ENCODE data around the gene MEMO1.

Gene MEMO1

GRCh38 chr2:31832363-31832762 is 178.4 kb downstream of the MEMO1 start:
- TF ChIP-seq, protein P1, sequence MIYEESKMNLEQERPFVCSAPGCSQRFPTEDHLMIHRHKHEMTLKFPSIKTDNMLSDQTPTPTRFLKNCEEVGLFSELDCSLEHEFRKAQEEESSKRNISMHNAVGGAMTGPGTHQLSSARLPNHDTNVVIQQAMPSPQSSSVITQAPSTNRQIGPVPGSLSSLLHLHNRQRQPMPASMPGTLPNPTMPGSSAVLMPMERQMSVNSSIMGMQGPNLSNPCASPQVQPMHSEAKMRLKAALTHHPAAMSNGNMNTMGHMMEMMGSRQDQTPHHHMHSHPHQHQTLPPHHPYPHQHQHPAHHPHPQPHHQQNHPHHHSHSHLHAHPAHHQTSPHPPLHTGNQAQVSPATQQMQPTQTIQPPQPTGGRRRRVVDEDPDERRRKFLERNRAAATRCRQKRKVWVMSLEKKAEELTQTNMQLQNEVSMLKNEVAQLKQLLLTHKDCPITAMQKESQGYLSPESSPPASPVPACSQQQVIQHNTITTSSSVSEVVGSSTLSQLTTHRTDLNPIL (CRISPR knock-in tag; IDR thresholded peaks at IDR 0.05; ENCODE audit: low read depth): no peak
- TF ChIP-seq ESRRG (CRISPR knock-in tag; IDR thresholded peaks at IDR 0.05) (no peak), ZNF8 (CRISPR knock-in tag; IDR thresholded peaks at IDR 0.05) (no peak), TCF4 (CRISPR knock-in tag; IDR thresholded peaks at IDR 0.05; ENCODE audit: borderline replicate concordance) (no peak), GLIS3 (CRISPR knock-in tag; IDR thresholded peaks at IDR 0.05) (no peak), ZNF70 (CRISPR knock-in tag; IDR thresholded peaks at IDR 0.05) (no peak)
- ATAC-seq: no peak

DNA sequence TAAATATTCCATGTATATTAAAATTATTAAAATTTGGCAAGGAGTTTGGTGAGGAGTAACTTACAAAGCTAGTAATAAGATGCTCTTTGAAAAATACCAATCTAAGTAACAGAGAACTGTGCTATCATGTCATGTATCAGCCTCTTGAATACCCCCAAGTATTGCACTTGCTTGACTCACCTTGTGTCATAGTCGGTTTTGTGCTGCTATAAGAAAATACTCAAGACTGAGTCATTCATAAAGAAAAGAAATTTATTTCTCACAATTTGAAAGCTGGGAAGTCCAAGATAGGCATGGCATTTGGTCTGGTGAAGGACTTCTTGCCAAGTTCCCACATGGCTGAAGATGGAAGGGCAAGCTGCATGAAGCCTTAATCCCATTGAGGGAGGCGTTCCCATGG is 179.2 kb downstream of the MEMO1 start:
- ATAC-seq: no peak
- TF ChIP-seq ISL1 (CRISPR knock-in tag; IDR thresholded peaks at IDR 0.05): no peak
- TF ChIP-seq, protein P2, sequence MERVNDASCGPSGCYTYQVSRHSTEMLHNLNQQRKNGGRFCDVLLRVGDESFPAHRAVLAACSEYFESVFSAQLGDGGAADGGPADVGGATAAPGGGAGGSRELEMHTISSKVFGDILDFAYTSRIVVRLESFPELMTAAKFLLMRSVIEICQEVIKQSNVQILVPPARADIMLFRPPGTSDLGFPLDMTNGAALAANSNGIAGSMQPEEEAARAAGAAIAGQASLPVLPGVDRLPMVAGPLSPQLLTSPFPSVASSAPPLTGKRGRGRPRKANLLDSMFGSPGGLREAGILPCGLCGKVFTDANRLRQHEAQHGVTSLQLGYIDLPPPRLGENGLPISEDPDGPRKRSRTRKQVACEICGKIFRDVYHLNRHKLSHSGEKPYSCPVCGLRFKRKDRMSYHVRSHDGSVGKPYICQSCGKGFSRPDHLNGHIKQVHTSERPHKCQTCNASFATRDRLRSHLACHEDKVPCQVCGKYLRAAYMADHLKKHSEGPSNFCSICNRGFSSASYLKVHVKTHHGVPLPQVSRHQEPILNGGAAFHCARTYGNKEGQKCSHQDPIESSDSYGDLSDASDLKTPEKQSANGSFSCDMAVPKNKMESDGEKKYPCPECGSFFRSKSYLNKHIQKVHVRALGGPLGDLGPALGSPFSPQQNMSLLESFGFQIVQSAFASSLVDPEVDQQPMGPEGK (CRISPR knock-in tag; IDR thresholded peaks at IDR 0.05; ENCODE audit: borderline replicate concordance): no peak
- no peak for TF ChIP-seq ZNF70 (CRISPR knock-in tag; IDR thresholded peaks at IDR 0.05)
- TF ChIP-seq ARNTL (CRISPR knock-in tag; IDR thresholded peaks at IDR 0.05; ENCODE audit: borderline replicate concordance, low read depth): no peak
- TF ChIP-seq PPARA (CRISPR knock-in tag; IDR thresholded peaks at IDR 0.05; ENCODE audit: borderline replicate concordance): no peak
- TF ChIP-seq ZNF8 (CRISPR knock-in tag; IDR thresholded peaks at IDR 0.05): no peak
- no peak for TF ChIP-seq CSDC2 (CRISPR knock-in tag; IDR thresholded peaks at IDR 0.05)
- TF ChIP-seq ZFP30 (CRISPR knock-in tag; IDR thresholded peaks at IDR 0.05): no peak
- TF ChIP-seq, protein P1 (CRISPR knock-in tag; IDR thresholded peaks at IDR 0.05; ENCODE audit: low read depth): no peak
- TF ChIP-seq, protein P3, sequence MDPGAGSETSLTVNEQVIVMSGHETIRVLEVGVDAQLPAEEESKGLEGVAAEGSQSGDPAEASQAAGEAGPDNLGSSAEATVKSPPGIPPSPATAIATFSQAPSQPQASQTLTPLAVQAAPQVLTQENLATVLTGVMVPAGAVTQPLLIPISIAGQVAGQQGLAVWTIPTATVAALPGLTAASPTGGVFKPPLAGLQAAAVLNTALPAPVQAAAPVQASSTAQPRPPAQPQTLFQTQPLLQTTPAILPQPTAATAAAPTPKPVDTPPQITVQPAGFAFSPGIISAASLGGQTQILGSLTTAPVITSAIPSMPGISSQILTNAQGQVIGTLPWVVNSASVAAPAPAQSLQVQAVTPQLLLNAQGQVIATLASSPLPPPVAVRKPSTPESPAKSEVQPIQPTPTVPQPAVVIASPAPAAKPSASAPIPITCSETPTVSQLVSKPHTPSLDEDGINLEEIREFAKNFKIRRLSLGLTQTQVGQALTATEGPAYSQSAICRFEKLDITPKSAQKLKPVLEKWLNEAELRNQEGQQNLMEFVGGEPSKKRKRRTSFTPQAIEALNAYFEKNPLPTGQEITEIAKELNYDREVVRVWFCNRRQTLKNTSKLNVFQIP (CRISPR knock-in tag; IDR thresholded peaks at IDR 0.05; ENCODE audit: borderline replicate concordance, low read depth): no peak
- no peak for TF ChIP-seq TCF4 (CRISPR knock-in tag; IDR thresholded peaks at IDR 0.05; ENCODE audit: borderline replicate concordance)
- TF ChIP-seq, protein P4, sequence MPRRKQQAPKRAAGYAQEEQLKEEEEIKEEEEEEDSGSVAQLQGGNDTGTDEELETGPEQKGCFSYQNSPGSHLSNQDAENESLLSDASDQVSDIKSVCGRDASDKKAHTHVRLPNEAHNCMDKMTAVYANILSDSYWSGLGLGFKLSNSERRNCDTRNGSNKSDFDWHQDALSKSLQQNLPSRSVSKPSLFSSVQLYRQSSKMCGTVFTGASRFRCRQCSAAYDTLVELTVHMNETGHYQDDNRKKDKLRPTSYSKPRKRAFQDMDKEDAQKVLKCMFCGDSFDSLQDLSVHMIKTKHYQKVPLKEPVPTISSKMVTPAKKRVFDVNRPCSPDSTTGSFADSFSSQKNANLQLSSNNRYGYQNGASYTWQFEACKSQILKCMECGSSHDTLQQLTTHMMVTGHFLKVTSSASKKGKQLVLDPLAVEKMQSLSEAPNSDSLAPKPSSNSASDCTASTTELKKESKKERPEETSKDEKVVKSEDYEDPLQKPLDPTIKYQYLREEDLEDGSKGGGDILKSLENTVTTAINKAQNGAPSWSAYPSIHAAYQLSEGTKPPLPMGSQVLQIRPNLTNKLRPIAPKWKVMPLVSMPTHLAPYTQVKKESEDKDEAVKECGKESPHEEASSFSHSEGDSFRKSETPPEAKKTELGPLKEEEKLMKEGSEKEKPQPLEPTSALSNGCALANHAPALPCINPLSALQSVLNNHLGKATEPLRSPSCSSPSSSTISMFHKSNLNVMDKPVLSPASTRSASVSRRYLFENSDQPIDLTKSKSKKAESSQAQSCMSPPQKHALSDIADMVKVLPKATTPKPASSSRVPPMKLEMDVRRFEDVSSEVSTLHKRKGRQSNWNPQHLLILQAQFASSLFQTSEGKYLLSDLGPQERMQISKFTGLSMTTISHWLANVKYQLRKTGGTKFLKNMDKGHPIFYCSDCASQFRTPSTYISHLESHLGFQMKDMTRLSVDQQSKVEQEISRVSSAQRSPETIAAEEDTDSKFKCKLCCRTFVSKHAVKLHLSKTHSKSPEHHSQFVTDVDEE (CRISPR knock-in tag; IDR thresholded peaks at IDR 0.05): no peak

- ATAC-seq: peak; percentile 31
- TF ChIP-seq TCF4 (CRISPR knock-in tag; IDR thresholded peaks at IDR 0.05; ENCODE audit: borderline replicate concordance) (no peak), OSR1 (CRISPR knock-in tag; IDR thresholded peaks at IDR 0.05) (no peak), ZNF8 (CRISPR knock-in tag; IDR thresholded peaks at IDR 0.05) (no peak), ZNF565 (CRISPR knock-in tag; conservative IDR thresholded peaks at IDR 0.05; ENCODE audit: low read depth) (no peak), ZC3H10 (CRISPR knock-in tag; IDR thresholded peaks at IDR 0.05) (no peak), ARNTL (CRISPR knock-in tag; IDR thresholded peaks at IDR 0.05; ENCODE audit: borderline replicate concordance, low read depth) (no peak), ZNF70 (CRISPR knock-in tag; IDR thresholded peaks at IDR 0.05) (no peak), ZFP30 (CRISPR knock-in tag; IDR thresholded peaks at IDR 0.05) (no peak), BACH2 (CRISPR knock-in tag; IDR thresholded peaks at IDR 0.05; ENCODE audit: borderline replicate concordance) (no peak), TOX (CRISPR knock-in tag; IDR thresholded peaks at IDR 0.05; ENCODE audit: borderline replicate concordance) (no peak), ZFP3 (CRISPR knock-in tag; IDR thresholded peaks at IDR 0.05) (no peak), ISL1 (CRISPR knock-in tag; IDR thresholded peaks at IDR 0.05) (no peak), PPARA (CRISPR knock-in tag; IDR thresholded peaks at IDR 0.05; ENCODE audit: borderline replicate concordance) (no peak), CSDC2 (CRISPR knock-in tag; IDR thresholded peaks at IDR 0.05) (no peak)
- TF ChIP-seq, protein P2 (CRISPR knock-in tag; IDR thresholded peaks at IDR 0.05; ENCODE audit: borderline replicate concordance): no peak
- TF ChIP-seq, protein P4 (CRISPR knock-in tag; IDR thresholded peaks at IDR 0.05): no peak
- TF ChIP-seq, protein P3 (CRISPR knock-in tag; IDR thresholded peaks at IDR 0.05; ENCODE audit: borderline replicate concordance, low read depth): no peak
Observed at GRCh38 chr2:31828891-31829290, 181.9 kb downstream of the MEMO1 start.
